Adrenal gland (tissue), 5 donors: ENCODE results near the gene SERPIND1.

Experiments
- POLR2A ChIP-seq, 2 donors: fragments of 450-650 bp; IDR thresholded peaks; one replicate each; pipeline ENCODE4 v1.6.1; 2017; ENCODE audit warnings: antibody characterized with exemption in 2 of 2, mild to moderate bottlenecking in 2 of 2, moderate library complexity in 1 of 2
- TF ChIP-seq, protein P1 (sequence below), 6 experiments: fragments of 450-650 bp in 4 of 6; fragments of 200-600 bp in 2 of 6; sonication (generic) in 1 of 6; IDR thresholded peaks; 1 replicate in 5 of 6; 2 replicates in 1 of 6; pipeline versions ENCODE4 v1.5.1 to v1.8.0; 2016 to 2021; ENCODE audit warnings: antibody characterized with exemption in 6 of 6, mild to moderate bottlenecking in 2 of 6, moderate library complexity in 1 of 6
- donor health status: DM: no; HTN: no; CAD: no.

GRCh38 chr22:20810645-20811044, 36.7 kb downstream of the SERPIND1 start:
- TF ChIP-seq, protein P1, sequence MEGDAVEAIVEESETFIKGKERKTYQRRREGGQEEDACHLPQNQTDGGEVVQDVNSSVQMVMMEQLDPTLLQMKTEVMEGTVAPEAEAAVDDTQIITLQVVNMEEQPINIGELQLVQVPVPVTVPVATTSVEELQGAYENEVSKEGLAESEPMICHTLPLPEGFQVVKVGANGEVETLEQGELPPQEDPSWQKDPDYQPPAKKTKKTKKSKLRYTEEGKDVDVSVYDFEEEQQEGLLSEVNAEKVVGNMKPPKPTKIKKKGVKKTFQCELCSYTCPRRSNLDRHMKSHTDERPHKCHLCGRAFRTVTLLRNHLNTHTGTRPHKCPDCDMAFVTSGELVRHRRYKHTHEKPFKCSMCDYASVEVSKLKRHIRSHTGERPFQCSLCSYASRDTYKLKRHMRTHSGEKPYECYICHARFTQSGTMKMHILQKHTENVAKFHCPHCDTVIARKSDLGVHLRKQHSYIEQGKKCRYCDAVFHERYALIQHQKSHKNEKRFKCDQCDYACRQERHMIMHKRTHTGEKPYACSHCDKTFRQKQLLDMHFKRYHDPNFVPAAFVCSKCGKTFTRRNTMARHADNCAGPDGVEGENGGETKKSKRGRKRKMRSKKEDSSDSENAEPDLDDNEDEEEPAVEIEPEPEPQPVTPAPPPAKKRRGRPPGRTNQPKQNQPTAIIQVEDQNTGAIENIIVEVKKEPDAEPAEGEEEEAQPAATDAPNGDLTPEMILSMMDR (IDR thresholded peaks at IDR 0.05), result no peak
- TF ChIP-seq POLR2A (IDR thresholded peaks at IDR 0.05), result no peak
